Astrocyte (in vitro differentiated cells and primary cell): Measurements from ENCODE around the gene SYCP1.

ENCODE experiments used
- CTCF ChIP-seq: IDR thresholded peaks from 2 replicates; pipeline ENCODE4 v1.5.1; 2011; ENCODE audit warnings: low read depth, mild to moderate bottlenecking, inconsistent platforms, low read length, moderate library complexity; ENCODE audit not compliant: insufficient read depth
- EZH2 ChIP-seq: IDR thresholded peaks from 2 replicates; pipeline ENCODE4 v1.6.1; 2012; ENCODE audit warnings: mild to moderate bottlenecking, low read length, inconsistent platforms; ENCODE audit not compliant: insufficient read depth

- TF ChIP-seq EZH2 (no peak), CTCF (no peak)
These were observed 131.6 kb downstream of the SYCP1 start for GRCh38 chr1:114986286-114986685.
